GM21619 (cell line): ENCODE results near the gene ESYT3.

ENCODE experiments used
- ATAC-seq: cut with Tn5 transposase; IDR thresholded peaks from one replicate; pipeline ENCODE4 v1.9.1; 2021; ENCODE audit not compliant: unreplicated experiment

Gene ESYT3

GRCh38 chr3:138459619-138460535, 25.5 kb downstream of the ESYT3 start:
- ATAC-seq, result no peak

GRCh38 chr3:138460536-138461205, 26.3 kb downstream of the ESYT3 start:
- ATAC-seq, result no peak

- no peak for ATAC-seq
Measured at GRCh38 chr3:138461246-138461645, 26.8 kb downstream of the ESYT3 start.

GRCh38 chr3:138461896-138462295, 27.5 kb downstream of the ESYT3 start:
- ATAC-seq, result no peak

GRCh38 chr3:138463724-138464490, 29.5 kb downstream of the ESYT3 start:
- no peak for ATAC-seq

GRCh38 chr3:138464491-138464860, 30.1 kb downstream of the ESYT3 start:
- ATAC-seq, result no peak

- ATAC-seq, result no peak
Measured at GRCh38 chr3:138465451-138465850, 31.0 kb downstream of the ESYT3 start.

- ATAC-seq, result no peak
Measured at GRCh38 chr3:138465925-138466324, 31.5 kb downstream of the ESYT3 start.

- ATAC-seq, result no peak
Measured at GRCh38 chr3:138467931-138468330, 33.5 kb downstream of the ESYT3 start.

GRCh38 chr3:138468451-138468850, 34.0 kb downstream of the ESYT3 start:
- no peak for ATAC-seq

- no peak for ATAC-seq
Measured at GRCh38 chr3:138468886-138469285, 34.5 kb downstream of the ESYT3 start.

GRCh38 chr3:138469874-138470273, 35.5 kb downstream of the ESYT3 start:
- no peak for ATAC-seq

GRCh38 chr3:138470687-138471086, 36.3 kb downstream of the ESYT3 start:
- ATAC-seq, result no peak

GRCh38 chr3:138471481-138471880, 37.1 kb downstream of the ESYT3 start:
- ATAC-seq, result no peak

- no peak for ATAC-seq
Measured at GRCh38 chr3:138472141-138472825, 37.9 kb downstream of the ESYT3 start.

- ATAC-seq, result no peak
Measured at GRCh38 chr3:138473391-138473790, 39.0 kb downstream of the ESYT3 start.

GRCh38 chr3:138474163-138474562, 39.7 kb downstream of the ESYT3 start:
- ATAC-seq, result no peak

GRCh38 chr3:138476526-138476925, 42.1 kb downstream of the ESYT3 start:
- no peak for ATAC-seq

- ATAC-seq, result no peak
Measured at GRCh38 chr3:138477120-138477519, 42.7 kb downstream of the ESYT3 start.

- ATAC-seq, result no peak
Measured at GRCh38 chr3:138477801-138478200, 43.4 kb downstream of the ESYT3 start.

- ATAC-seq, result no peak
Measured at GRCh38 chr3:138479438-138479863, 45.0 kb downstream of the ESYT3 start.
